HG02885 (cell line): ENCODE measurements around the gene ZNF584.

Experiments used
- ATAC-seq: cut with Tn5 transposase; IDR thresholded peaks from one replicate; pipeline ENCODE4 v1.9.1; 2021; ENCODE audit warnings: mild to moderate bottlenecking; ENCODE audit not compliant: unreplicated experiment, poor library complexity

The ZNF584 gene

GRCh38 chr19:58451358-58452101, 43.1 kb downstream of the ZNF584 start, which contains the start of gene ZNF324B:
TSS of gene ZNF324B (plus strand) at chr19:58451622. CDS start at chr19:58453702, 2,080 bp downstream.
- ATAC-seq: peak; percentile 98

GRCh38 chr19:58453743-58454142, 45.3 kb downstream of the ZNF584 start:
- ATAC-seq: no peak

GRCh38 chr19:58455306-58455705, 46.9 kb downstream of the ZNF584 start:
- no peak for ATAC-seq

- ATAC-seq: no peak
Measured at GRCh38 chr19:58456111-58456510, 47.7 kb downstream of the ZNF584 start.

- ATAC-seq: no peak
Measured at GRCh38 chr19:58460039-58460438, 51.6 kb downstream of the ZNF584 start.

GRCh38 chr19:58466089-58466759, 57.8 kb downstream of the ZNF584 start:
- no peak for ATAC-seq

- ATAC-seq: peak; percentile 91
Measured at GRCh38 chr19:58466760-58467589, 58.5 kb downstream of the ZNF584 start, which contains the start of gene ZNF324. TSS of gene ZNF324 (plus strand) at chr19:58467080. CDS start at chr19:58469186, 2,106 bp downstream.
